NCI-H146 (cell line): ENCODE results near the gene SLC9A9.
"Not testable (repeated sequence)": the region's sequence is repeated elsewhere in the genome, so short reads cannot be mapped to it uniquely, and the experiment has no call there.

Source experiments
- DNase-seq: peaks from one replicate; lab custom pipeline; 2025; lab: John Stamatoyannopoulos, UW

SLC9A9 gene

GRCh38 chr3:143286392-143287010 is 561.8 kb downstream of the SLC9A9 start:
- DNase-seq: no peak

- DNase-seq: no peak
Observed at GRCh38 chr3:143283432-143284128, 564.7 kb downstream of the SLC9A9 start.

GRCh38 chr3:143280984-143281383 is 567.3 kb downstream of the SLC9A9 start:
- no peak for DNase-seq

DNA sequence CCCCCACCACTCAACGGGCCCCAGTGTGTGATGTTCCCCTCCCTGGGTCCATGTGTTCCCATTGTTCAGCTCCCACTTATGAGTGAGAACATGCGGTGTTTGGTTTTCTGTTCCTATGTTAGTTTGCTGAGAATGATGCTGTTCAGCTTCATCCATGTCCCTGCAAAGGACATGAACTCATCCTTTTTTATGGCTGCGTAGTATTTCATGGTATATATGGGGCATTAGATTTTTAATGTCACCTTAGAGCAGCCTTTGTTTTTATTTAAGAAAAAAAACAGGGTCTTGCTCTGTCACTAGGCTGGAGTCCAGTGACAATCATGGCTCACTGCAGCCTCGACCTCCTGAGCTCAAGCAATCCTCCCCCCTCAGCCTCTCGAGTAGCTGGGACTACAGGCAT is 568.7 kb downstream of the SLC9A9 start:
- not testable (repeated sequence) for DNase-seq

DNA sequence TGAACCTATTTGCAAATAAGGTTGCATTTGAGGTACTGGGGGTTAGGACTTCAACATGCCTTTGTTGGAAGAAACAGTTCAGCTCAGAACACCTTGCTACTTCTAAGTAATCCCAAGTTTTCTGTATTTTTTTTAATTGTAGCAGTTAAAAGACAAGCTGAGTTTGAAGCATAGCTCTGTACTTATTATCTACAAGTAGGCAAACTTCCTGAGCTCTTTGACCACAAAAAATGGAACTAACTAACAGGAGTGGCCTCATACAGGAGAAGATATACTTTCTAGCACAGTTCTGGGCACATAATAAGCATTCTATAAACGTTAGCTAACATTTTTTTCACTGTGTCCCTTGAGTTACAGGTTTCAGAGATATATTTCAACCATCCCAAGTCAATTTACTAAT is 569.5 kb downstream of the SLC9A9 start:
- DNase-seq: no peak

DNA sequence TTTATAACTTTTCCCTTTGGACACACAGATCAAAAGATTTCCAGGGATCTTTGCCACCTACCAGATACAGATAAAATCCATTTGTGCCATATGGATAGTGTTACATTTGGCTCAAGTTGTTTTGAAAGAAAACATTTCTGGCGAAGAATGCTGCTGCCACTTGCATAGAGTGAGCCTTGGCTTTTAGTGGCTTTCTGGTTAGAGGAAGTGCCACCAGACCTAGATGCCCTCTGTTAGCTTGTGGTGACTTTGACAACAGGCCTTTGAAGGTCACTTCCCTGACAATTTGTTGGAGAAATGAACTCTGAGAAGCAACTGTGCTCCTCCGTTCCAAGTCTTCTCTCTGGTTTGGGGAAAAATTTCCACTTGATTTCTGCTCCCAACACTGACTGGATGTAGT is 570.7 kb downstream of the SLC9A9 start:
- no peak for DNase-seq

DNA sequence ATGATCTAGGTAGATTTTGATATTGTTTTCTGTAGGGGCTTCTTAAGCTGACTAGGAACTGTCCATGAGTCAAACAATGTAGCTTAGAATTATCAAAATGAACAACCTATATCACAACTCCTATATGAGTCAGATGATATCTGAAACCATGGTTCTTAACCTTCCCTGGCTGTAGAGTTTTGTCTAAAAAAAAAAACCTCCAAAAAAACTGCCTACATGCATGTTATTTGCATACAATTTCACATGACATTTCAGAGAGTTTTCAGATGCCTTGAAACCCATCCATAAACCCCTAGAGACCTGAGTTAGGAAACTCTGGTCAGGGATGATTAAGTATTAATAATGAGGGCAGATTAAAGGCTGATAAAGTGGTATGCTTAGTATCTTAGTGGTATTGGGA is 571.7 kb downstream of the SLC9A9 start:
- no peak for DNase-seq

DNA sequence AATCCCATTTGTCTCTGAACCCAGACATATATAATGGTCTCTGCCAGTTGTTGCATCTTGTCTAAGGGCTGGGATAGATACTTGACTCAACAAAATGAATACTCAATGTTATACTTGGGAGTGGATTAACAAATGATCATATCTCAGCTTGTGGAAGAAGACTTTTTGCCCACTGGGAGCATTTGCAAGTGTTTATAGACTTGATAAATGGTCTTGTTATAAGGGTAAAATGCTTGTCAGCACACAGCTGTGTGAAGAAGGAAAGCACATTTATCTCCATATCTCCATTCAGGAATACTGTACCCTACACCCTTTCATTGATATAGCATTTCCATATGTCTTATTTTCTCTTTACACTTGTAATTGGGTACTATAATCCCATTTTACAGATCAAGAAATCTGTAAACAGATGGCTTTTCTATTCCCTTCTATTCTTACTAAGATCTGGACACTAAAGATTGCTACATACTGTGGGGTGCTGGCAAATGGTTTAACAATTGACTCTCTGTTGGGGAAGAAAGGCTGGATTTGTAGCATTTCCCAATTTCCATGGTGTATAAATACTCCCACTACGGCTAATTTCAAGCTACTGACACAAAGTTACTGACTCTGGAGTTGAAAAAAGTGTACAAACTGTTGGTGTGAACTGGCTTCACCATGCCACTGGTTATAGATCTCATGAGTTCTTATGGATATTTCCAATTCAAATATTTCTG is 574.1 kb downstream of the SLC9A9 start:
- DNase-seq: no peak

DNA sequence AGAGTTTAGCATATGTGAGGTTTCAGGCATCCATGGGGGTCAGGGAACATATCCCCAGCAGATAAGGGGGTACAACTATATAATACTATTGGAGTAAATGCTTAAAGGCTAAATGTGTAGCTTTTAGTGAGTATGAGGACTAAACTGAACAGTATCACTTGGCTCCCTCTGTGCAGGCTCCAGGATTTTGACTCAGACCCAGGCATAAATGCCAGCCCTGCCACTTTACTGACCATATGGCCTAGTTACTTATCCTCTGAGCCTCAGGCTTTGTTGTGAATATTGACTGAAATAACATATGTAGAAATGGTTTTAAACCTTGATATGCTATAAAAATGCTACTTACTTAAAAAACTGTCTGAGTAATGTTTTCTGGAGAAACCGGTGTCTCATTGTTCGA is 577.1 kb downstream of the SLC9A9 start:
- DNase-seq: no peak

- no peak for DNase-seq
Observed at GRCh38 chr3:143269741-143270140, 578.5 kb downstream of the SLC9A9 start.

DNA sequence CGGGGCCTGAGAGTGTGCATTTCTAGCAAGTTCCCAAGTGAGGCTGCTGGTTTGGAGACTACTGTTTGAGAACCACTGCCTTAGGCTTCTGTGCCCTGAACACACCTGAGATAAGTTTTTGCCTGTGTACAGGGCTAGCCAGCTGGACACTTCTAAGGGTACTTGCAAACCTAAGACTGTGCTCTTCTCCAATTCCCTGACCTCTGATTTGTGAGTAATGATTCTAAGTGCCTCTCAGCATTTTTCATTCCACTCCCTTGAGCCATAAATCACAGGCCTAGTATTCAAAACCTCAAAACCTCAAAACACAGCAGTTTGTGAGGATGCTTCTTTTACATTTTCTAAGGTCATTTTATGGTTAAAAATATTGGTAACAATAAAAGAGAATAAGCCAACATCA is 580.3 kb downstream of the SLC9A9 start:
- no peak for DNase-seq

GRCh38 chr3:143266927-143267326 is 581.3 kb downstream of the SLC9A9 start:
- DNase-seq: no peak

GRCh38 chr3:143266511-143266910 is 581.8 kb downstream of the SLC9A9 start:
- DNase-seq: no peak

DNA sequence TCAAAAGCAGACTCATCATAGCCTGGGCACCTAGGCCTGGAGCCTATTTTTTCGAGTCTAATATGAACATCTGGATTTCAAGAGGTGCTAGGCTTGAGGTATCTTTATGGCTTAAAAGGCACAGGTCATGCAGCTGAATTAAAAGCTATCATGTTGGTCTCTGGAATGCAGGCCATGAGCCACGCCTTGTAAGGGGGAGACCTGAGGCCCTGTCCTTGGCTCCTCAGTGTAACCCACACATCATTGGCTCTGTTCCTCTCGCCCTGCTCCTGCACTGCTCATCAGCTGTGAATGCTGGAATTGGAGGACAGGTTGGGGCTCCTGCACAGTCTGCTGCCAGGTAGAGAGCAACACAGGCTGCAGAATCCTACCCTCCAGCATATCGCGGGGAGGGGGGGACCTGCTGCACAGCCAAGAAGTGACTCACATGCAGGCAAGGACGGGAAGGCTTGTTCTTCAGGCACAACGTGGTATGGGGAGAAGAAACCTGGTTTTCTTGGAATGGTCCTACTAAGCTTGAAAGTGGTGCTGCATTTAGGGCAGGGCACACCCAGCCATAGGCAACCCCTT is 582.7 kb downstream of the SLC9A9 start:
- no peak for DNase-seq

- DNase-seq: no peak
Observed at GRCh38 chr3:143263852-143264513, 584.3 kb downstream of the SLC9A9 start.

DNA sequence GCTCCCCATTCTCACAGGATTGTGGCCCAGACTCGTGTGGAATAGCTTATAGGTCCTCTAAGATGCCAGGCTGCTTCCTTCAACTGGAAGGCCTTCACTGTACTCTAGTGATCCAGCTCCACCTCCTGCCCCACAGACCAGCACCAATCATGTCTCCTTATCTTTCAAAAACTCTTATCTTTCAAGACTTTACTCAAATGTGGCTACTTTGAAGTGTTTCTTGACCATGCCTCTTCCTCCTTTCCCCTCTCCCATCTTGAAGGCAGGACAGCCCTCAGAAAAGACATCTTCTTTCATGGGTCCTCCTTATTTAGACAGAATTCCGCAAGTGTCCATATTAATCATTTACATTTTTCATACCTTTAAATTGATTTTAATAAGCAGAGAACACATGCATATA is 586.4 kb downstream of the SLC9A9 start:
- no peak for DNase-seq

DNA sequence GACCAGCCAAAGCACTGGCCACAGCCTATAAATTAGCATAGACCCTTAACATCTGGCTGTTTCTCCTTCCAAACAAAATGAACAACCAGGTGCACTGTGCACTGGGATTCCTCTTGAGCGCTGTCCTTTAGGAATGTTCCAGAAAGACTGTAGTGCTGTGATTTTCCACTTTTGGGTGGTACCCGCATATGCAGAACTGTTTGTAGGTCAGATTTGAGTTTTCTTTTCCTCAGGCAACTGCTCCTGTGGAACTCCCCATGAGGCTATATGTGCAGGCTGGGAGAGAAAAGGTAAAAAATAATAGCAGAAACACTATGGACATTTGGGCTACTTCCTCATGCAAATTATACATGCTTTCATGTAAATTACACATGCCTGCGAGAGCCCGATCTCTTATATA is 589.6 kb downstream of the SLC9A9 start:
- DNase-seq: no peak

DNA sequence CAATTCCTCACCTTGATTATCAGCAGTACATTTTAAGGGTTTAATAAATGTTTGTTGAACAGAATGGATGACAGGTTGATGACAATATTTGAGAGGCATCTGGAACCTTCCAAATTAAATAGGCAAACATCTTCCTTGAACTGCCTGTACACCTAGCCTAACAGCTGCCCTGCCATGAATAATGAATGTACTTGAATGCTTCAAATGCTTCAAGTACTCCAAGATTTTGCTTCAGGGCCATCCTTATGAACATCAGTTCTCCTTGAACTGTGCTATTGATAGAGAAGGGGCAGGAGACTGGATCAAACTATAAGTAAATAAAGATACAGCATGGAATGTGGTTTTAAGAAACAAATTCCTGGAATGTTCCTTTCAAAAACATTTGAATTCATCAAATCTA is 591.9 kb downstream of the SLC9A9 start:
- no peak for DNase-seq

DNA sequence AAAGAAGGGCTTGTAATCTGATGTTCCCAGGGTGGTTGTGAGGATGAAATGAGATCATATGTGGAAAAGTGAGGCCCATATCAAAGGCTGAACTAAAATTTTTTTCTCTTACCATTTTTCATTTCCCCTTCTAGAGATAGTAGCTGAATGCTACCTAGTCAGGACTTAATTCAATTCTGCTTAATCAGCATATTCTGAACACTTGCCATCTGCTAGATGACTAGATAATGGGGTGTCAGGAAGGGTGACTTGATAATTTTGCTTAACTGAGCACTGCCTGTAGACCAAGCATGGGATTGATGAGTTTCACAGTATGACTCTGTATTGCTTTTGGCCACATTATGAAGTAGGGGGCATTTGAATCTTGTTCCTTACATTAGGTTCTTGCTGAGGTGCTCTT is 592.5 kb downstream of the SLC9A9 start:
- no peak for DNase-seq

GRCh38 chr3:143252931-143253330 is 595.3 kb downstream of the SLC9A9 start:
- no peak for DNase-seq

DNA sequence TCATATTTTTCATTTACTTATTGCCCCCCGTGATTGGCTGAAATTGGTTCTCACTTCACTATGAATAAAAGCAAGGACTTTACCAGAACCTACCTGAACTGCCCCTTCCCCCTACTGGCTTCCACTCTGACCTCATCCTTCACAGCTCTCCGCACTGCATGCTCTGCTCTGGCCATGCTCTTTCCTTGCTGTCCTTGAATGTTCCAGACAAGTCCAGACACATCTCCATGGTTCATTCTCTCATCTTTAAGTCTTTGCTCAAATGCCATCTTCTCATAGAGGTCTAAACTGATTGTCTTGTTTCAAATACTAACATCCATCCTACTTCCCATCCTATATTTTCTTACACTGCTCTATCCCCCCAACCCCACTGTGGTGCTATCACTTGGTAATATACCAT is 599.3 kb downstream of the SLC9A9 start:
- no peak for DNase-seq

DNA sequence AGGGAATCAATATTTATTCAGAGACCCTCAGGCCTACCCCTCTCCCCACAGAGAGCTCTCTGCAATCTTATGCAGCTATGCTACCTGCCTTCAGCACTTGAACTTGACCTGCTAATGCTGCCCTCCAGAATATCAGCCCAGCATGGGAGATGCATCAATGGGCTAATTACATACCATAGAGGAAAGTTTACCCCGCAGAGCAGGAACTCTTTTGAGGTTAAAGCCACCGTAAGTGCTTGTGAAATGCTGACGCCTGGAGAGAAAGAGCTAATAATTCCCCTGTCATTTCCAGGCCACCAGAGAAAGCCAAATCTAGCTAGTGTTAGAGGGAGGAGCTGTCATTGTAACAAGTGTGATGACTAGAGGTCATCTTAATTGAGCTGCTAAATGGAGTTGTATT is 601.2 kb downstream of the SLC9A9 start:
- peak; percentile 61 for DNase-seq

GRCh38 chr3:143245692-143246091 is 602.6 kb downstream of the SLC9A9 start:
- DNase-seq: no peak
